CD4-positive, alpha-beta T cell treated with Interleukin-4 for 4 hours (primary cell): ENCODE measurements around the gene NBL1.
A peak's percentile ranks its signal among the peaks of the same experiment; 100 is the strongest.

ENCODE experiments used
- DNase-seq: peaks from one replicate; pipeline ENCODE4 v3.0.0-alpha.2; 2020

NBL1 gene

DNA sequence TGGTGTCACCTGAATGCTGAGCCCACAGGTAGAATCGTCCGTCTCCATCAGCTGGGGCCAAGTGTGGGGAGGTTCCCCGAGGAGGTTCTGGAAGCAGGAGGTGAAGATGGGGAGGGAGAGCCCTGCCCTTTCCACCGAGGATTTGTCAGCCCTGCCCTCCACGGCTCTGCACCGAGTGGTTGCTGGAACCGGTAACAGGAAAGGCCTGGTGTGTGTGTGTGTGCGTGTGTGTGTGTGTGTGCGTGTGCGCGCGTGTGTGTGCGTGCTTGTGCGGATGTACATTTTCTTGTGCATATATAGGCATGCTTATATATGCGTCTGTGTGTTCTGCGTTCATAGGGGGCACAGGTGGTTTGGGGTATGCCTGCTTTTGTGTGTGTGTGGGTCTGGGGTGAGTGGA is 3.5 kb downstream of the NBL1 start:
- peak; percentile 18 for DNase-seq

DNA sequence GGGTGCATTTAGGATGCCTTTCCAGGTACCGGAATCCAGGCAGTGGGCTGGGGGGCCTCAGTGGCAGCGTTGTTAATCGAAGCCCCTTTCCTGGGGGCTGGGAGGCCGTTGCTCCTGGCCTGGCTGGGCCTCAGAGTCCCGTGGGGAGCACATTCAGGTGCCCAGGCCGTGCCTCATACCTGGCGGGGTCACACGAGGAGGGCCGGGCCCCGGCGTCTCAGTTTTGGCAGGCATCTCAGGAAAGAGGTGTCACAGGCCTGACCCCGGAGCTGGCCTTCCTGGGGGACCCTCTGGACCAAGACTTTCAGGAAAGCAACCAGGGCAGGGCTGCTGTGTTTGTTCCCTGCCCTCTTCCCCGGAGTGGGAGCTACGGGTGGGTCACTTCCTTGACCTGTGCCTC is 4.1 kb downstream of the NBL1 start:
- no peak for DNase-seq

DNA sequence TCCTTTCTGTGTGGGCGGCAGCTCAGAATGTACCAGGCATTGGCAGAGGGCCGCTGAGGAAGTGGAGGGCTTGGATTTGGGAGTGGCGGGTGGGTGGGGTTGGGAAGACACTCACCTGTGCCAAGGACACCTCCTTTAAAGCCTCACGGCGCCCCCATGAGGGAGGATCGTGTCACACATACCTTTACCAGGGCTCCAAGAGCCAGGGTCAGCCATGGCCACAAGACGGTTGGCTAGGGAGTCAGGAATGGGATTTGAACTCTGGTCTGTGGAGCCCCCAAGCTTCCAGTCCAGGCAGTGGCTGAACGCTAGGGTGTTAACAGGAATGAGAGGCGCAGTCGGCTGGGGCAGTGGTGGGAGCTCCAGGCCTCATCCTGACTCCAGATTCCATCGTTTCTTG is 4.6 kb downstream of the NBL1 start:
- no peak for DNase-seq

DNA sequence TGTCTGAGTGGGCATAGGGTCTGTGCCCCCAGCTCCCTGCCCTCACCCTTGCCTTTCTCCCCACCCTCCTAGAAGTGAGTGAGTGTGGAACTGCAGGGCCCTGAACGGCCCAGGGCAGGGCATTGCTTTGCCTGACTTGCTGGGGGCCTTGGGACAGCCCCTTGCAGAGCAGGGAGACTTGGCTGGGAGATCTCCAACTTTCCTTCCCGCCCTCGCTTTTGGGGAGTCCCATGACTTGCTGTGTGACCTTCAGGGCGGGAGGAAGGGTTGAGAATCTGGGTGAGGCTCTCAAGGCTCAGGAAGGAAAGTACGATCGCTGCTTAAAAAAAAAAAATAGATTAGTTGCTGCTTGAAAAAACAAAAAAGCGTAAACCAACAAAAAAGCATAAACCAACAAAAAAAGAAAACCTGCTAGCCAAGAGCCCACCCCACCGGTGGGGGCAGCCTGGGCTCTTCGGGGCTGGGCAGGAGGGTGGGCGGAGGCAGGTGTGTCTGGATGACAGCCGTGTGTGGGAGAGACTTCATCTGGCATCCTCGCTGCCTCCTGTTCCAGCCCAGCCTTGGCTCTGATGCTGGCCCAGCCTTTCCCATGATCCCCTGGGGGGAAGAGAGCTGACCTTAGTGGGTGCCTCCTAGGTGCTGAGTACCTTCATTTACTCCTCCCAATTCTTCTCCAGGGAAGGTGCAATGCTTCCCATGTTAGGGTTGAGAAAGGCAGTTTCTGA is 6.5 kb downstream of the NBL1 start:
- DNase-seq = no peak

DNA sequence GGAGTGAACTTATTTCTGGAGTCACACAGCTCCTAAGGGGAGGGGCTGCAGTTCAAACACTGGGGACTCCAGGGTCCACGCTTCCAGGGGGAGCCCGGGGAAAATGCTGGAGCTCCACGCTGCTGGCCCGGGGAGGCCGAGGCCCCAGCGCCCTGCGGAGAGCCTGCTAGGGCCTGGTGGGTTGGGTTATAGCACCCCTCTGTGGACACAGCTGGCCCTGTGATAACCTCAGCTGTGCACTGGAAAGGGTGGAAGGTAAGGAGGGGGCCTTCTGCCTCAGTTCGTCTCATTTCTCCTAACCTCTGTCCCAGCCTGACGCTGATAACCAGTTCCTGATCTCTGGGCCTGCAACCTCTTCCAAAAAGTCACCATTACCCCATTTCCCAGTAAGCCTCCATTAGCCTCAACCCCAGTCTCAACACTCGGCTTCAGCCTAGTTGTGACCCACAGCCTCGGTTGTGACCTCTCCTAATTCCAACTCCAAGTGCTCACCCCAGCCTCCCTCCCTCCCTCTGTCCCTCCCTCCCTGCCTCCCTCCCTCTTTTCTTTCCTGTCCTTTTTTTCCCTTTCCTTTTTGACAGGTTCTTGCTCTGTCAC is 7.1 kb downstream of the NBL1 start:
- DNase-seq = peak; percentile 39

DNA sequence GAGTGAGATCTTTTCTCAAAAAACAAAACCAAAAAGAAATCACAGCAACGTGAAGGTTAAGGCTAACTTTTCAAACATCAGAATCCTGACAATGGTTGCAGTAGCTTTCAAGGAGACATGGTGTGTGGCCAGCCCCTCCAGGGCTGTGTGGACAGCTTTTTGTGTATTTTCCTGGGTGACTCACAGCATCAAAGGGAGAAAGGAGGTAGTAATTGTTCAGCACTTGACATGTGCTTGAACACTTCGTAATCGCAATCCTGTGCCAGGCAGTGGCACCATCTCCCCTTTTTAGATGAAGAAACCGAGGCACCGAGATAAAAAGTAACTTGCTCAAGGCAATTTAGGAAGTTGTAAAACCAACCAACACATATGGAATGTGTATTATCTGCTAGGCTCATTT is 10.3 kb downstream of the NBL1 start:
- no peak for DNase-seq

DNA sequence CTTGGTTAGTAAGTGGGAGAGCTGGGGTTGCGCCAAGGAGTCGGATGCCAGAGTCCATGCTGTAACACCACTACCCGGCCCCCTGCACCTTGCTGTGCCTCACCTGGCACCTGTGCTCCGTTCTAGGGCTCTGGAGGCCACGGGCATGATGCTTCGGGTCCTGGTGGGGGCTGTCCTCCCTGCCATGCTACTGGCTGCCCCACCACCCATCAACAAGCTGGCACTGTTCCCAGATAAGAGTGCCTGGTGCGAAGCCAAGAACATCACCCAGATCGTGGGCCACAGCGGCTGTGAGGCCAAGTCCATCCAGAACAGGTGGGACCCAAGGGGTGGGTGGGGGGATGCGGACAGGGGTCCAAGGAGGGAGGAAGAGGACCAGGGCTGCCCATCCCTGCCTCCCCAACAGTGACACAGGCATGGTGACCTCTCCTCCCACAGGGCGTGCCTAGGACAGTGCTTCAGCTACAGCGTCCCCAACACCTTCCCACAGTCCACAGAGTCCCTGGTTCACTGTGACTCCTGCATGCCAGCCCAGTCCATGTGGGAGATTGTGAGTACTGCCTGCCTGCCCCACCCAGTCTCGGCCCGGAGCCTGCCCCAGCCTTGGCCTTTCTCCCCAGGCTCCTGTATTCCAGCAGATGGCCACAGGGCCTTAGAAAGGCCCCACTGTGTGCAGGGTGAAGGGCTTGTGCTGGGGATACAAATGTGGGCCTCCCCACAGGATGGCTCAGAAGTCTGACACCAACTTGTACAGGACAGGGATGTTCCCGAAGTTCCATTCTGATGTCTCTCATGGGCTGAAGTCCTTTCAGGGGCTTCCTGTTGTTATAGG is 11.0 kb downstream of the NBL1 start:
- DNase-seq = no peak

DNA sequence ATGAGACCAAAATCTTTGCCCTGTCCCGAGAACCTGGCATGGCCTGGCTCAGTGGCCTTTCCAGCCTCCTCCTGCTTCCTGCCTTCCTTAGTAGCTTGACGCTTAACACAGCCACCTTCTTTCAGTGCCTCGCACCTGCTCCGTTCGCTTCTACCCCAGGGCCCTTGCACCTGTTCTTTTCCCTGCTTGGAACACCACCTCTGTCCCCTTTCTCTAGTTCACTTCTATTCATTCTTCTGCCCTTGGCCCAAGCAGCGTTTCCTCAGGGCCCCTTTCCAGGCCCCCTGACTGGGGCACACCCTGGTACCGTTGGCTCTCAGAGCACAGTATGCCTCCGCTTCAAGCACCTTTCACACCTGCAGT is 11.6 kb downstream of the NBL1 start:
- no peak for DNase-seq

DNA sequence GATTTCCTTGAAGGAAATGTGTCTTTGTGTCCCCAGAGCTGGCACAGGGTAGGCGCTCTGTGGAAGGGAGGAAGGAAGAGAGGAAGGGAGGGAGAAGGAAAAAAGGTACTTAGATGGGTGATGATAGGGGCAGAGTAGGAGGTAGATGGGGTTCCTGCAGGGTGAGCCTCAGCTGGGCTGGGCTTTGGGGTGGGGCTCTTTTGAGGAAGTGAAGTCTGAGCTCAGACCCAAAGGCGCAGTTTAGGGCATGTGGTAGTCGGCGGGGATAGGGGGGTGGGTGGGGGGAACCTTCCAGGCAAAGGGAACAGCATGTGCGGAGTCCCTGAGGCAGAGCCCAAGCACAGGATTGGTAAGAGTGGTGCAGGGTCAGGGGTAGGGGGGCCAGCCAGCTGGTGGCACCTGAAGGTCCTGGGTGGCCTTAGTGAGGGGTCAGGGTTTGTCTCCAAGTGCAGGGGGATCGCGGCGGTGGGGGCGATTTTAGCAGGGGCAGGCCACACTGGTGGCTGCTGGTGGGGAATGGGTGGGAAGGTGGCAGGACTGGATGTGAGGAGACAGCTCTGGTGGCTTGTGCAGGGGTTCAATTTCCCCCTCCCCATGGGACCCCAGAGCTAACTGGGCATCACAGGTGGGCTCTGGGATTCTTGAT is 12.1 kb downstream of the NBL1 start:
- no peak for DNase-seq

DNA sequence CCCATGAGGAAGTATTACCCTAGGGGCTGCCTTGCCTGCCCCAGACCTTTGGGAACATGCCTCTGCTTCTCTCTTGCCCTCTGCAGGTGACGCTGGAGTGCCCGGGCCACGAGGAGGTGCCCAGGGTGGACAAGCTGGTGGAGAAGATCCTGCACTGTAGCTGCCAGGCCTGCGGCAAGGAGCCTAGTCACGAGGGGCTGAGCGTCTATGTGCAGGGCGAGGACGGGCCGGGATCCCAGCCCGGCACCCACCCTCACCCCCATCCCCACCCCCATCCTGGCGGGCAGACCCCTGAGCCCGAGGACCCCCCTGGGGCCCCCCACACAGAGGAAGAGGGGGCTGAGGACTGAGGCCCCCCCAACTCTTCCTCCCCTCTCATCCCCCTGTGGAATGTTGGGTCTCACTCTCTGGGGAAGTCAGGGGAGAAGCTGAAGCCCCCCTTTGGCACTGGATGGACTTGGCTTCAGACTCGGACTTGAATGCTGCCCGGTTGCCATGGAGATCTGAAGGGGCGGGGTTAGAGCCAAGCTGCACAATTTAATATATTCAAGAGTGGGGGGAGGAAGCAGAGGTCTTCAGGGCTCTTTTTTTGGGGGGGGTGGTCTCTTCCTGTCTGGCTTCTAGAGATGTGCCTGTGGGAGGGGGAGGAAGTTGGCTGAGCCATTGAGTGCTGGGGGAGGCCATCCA is 12.8 kb downstream of the NBL1 start:
- DNase-seq = no peak

DNA sequence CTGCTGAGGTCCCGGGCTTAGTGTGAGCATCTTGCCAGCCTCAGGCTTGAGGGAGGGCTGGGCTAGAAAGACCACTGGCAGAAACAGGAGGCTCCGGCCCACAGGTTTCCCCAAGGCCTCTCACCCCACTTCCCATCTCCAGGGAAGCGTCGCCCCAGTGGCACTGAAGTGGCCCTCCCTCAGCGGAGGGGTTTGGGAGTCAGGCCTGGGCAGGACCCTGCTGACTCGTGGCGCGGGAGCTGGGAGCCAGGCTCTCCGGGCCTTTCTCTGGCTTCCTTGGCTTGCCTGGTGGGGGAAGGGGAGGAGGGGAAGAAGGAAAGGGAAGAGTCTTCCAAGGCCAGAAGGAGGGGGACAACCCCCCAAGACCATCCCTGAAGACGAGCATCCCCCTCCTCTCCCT is 13.4 kb downstream of the NBL1 start:
- DNase-seq = no peak

DNA sequence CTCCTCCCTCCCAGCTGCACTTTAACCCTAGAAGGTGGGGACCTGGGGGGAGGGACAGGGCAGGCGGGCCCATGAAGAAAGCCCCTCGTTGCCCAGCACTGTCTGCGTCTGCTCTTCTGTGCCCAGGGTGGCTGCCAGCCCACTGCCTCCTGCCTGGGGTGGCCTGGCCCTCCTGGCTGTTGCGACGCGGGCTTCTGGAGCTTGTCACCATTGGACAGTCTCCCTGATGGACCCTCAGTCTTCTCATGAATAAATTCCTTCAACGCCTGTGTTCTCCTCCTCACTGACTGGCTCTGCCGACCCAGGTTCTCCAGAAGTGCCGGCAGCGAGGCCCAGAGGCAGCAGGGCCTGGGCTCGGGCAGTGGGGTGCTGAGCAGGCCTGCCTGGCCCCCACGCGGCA is 14.1 kb downstream of the NBL1 start:
- DNase-seq = no peak

DNA sequence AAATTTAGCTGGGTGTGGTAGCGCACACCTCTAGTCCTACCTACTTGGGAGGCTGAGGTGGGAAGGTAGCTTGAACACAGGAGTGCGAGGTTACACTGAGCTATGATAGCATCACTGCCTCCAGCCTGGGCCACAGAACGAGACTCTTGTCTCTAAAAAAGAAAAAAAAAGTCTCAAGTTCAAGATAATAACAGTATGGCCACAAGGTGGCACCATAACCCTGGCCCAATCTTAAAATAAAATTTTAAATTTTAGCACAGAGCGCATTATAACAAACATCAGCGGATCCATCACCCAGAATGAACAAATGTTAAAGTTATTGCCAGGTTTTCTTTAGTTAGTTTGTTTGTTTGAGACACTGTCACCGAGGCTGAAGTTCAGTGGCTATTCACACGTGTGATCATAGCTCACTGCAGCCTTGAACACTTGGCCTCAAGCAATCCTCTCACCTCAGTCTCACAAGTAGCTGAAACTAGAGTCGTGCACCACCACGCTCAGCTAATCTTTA is 17.7 kb downstream of the NBL1 start:
- peak; percentile 61 for DNase-seq

DNA sequence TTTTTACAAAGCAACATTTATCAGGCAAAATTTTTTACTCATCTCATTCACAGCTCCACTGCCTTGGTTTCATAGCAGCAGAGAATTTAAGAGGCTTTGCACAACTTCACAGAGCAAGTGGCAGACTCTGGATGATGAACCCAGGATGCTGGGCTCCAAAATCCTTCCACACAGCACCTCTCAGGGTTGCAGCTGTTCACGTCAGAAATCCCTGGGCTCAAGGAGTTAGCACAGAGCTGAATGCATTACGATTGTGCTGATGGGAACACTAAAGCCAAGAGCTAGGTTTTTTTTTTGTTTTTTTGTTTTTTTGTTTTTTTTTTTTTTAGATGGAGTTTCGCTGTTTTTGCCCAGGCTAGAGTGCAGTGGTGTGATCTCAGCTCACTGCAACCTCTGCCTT is 18.2 kb downstream of the NBL1 start:
- no peak for DNase-seq

DNA sequence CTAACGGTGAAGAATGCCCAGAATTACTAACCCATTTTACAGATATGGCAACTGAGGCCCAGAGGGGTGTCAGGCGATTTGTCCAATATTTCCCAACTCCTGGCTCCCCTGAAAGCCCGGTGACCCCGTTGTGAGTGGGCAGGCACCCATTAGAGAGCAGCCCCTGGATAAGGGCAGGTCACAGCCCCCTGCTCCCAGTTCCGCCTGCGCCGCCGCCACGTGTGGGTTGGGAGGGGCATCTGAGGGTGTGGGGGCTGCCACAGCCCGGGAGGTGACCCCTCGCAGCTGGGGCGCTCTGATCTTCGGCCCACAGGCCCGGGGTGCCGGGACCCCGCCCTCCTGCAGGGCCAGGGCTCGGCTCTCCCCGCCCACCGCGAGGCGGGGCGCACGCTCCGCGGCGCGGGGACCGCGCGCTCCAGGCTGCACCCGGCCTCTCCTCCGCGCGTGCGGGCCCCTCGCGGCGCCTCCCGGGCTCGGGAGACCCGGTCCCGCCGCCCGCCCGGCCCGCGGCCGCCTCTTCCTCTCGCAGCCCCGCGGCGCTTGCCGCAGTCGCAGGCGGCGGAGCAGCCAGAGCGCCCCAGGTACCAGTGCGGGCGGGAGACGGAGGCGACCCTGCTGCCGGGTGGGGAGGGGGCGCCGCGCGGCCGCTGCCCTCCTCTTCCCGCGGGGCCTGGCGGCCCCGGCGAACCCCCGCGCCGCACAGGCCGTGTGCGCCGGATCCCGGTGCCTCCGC is 20.5 kb downstream of the NBL1 start, which contains the start of gene HTR6:
Gene HTR6, plus strand, starts transcription at position 423 of the 733 bp plus-strand sequence. CDS start 879 bp downstream, outside the sequence.
- DNase-seq = no peak

DNA sequence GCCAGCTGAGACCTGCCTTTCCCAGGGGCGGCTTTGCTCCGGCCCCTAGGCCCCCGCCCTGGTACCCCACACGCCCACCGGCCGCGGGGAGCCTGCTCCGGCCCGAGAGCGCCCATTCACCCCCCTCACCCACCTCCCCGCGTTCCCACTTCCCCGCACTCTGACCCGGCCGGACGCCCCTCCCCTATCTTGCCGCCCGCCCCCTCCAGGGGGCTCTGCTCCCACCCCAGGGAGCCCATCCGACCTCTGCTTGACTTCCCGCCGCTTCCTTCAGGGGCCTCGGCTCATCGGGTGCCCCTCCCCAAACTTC is 21.0 kb downstream of the NBL1 start:
- DNase-seq = no peak

DNA sequence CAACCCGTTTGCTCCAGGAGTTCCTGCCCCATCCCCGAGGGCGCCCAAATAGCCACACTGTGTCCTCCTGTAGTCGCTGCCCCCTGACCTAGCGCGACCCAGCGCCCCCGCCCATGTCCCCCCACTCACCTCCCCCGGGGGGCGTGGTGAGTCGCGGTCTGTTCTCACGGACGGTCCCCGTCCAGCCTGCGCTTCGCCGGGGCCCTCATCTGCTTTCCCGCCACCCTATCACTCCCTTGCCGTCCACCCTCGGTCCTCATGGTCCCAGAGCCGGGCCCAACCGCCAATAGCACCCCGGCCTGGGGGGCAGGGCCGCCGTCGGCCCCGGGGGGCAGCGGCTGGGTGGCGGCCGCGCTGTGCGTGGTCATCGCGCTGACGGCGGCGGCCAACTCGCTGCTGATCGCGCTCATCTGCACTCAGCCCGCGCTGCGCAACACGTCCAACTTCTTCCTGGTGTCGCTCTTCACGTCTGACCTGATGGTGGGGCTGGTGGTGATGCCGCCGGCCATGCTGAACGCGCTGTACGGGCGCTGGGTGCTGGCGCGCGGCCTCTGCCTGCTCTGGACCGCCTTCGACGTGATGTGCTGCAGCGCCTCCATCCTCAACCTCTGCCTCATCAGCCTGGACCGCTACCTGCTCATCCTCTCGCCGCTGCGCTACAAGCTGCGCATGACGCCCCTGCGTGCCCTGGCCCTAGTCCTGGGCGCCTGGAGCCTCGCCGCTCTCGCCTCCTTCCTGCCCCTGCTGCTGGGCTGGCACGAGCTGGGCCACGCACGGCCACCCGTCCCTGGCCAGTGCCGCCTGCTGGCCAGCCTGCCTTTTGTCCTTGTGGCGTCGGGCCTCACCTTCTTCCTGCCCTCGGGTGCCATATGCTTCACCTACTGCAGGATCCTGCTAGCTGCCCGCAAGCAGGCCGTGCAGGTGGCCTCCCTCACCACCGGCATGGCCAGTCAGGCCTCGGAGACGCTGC is 21.7 kb downstream of the NBL1 start:
- no peak for DNase-seq

DNA sequence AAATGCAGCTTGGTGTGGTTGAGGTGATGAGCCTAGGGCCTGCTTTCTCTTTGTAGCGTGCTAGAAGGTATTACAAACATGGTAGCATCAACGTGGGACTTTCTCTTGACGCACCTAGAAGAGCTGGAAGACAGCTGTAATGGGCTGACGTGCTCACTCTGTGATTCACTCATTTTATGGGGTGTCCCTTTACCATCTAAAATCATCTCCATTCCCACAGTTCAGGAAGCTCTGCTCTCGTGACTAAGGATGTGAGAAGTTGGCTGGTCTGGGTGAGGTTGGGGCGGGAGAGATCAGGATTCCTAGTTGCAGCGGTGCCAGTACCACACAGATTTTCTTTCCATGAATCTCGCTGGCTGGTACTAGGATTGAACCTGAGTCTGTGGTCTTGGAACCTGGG is 24.8 kb downstream of the NBL1 start:
- DNase-seq = no peak

DNA sequence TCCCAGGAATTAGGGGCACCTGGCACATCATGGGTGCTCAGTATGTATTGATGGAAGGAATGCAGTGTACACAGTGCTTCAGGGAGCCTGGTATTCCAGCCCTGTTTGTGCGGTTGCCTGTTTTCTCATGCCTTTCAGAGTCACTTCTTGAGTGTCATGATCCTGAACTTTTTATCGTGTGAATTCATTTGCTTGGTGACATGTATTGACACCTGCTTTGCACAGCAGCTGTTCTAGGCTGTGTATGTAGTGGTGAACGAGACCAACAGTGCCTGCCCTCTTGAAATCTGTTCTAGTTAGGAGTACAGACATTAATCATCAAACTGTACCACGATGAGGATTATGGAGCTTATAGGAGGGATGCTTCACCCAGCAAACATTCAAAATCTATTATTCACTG is 26.7 kb downstream of the NBL1 start:
- no peak for DNase-seq

DNA sequence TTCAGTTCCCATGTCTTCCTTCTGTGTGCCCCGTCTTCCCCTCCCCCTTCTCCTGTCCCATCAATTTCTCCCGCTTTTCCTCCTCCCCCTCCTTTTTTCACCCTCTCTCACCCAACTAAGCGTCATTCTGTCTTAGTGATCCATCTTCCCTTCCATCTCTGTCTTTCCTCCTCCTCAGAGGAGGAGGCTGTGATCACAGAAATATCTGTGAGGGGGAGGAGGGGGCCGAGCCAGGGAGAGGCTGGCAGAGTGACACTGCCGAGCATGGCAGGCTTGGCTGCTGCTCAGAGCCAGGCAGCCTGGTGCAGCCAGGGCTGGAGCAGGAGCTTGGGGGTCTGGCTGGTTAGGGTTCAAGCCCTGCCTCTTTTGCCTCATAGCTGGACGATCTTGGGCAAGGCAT is 28.1 kb downstream of the NBL1 start:
- no peak for DNase-seq

DNA sequence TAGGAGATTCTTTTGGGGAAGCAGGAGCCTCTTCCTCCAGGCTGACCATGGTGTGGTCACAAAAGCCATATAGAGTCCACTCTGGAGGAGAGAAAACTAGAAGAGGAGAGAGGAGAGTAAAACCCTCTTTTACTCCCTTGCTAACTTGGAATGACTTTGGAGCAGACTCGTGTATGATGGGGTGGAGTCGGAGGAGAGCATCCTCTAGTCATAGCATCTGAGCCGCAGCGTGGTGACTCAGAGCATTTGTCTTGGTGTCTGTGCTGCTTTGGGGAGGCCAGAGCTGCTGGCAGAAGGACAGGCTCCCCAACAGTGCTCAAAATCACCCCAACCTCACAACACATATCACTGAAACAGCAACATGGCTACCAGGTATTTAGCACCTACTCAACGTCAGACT is 31.7 kb downstream of the NBL1 start:
- no peak for DNase-seq
